K562 (cell line): Measurements from ENCODE around the gene CYP4V2. TPM values are rescaled to one million over a fixed set of nuclear protein-coding genes. Genes with fewer than 3 reads are reported as not detected.

Experiments used
- ATAC-seq: fragments of 200-7000 bp; cut with Tn5 transposase; 3 replicates; pipeline ENCODE4 v1.9.1; 2020; ENCODE audit warnings: moderate library complexity
- BruUV-seq: library from RNA; stranded (reverse); fragments of 400-500 nt; replicated peaks from 2 replicates; lab custom pipeline; 2021; lab: Mats Ljungman, UMichigan
- CTCF ChIA-PET: fragments of 300-600 bp; formaldehyde crosslinking; extraction: SDS; loops from one replicate; lab custom pipeline; 2021; ENCODE audit warnings: low intra/inter-chr PET ratio; lab: Yijun Ruan, JAX
- POLR2A ChIA-PET: fragments of 300-600, 350-650 bp; sonication (Branson Sonifier 250); formaldehyde crosslinking; extraction: SDS; loops from one replicate; lab custom pipeline; 2021; ENCODE audit warnings: antibody characterized with exemption, inconsistent platforms; lab: Yijun Ruan, JAX
- DNase-seq, 4 experiments: peaks; one replicate each; pipeline versions ENCODE4 v3.0.0 to v3.0.0-alpha.2; 2011 to 2018; ENCODE audit warnings: low spot score in 3 of 4, mixed read lengths in 3 of 4; ENCODE audit errors: extremely low read depth in 1 of 4
- FAIRE-seq: peaks from 2 replicates; lab custom pipeline; 2011; peaks lifted over from hg19 to GRCh38; lab: Jason Lieb, UNC
- H2AFZ ChIP-seq: 2 replicates; pipeline ENCODE4 v1.6.0; 2011; ENCODE audit warnings: low read depth, low read length, control low read depth, inconsistent platforms
- H3K27ac ChIP-seq: fragments of 200-600 bp; 3 replicates; pipeline ENCODE4 v1.8.0; 2011; ENCODE audit warnings: low read depth, mild to moderate bottlenecking, control low read depth, inconsistent platforms, low read length, moderate library complexity, mixed read lengths; ENCODE audit errors: extremely low read depth
- H3K27me3 ChIP-seq, 2 experiments: fragments of 300-600 bp in 1 of 2; 2 replicates in 1 of 2; 3 replicates in 1 of 2; pipeline versions ENCODE4 v1.6.0 to v1.8.0; 2011; ENCODE audit warnings: inconsistent platforms in 2 of 2, low read length in 2 of 2, mild to moderate bottlenecking in 1 of 2, mixed read lengths in 1 of 2, moderate library complexity in 1 of 2; ENCODE audit not compliant: control insufficient read depth in 2 of 2, insufficient read depth in 2 of 2
- H3K36me3 ChIP-seq: fragments of 300-600 bp; 3 replicates; pipeline ENCODE4 v1.8.0; 2011; ENCODE audit warnings: mild to moderate bottlenecking, low read length, inconsistent platforms; ENCODE audit not compliant: control insufficient read depth, insufficient read depth
- H3K4me1 ChIP-seq, 2 experiments: fragments of 200-600 bp in 1 of 2; replicated peaks in 1 of 2; 2 replicates in 1 of 2; 3 replicates in 1 of 2; pipeline versions ENCODE4 v1.5.1 to v1.8.0; 2011; ENCODE audit warnings: inconsistent platforms in 2 of 2, low read length in 2 of 2, mild to moderate bottlenecking in 1 of 2, mixed read lengths in 1 of 2, moderate library complexity in 1 of 2; ENCODE audit not compliant: control insufficient read depth in 2 of 2, insufficient read depth in 2 of 2
- H3K4me2 ChIP-seq: 2 replicates; pipeline ENCODE4 v1.6.1; 2011; ENCODE audit warnings: low read length, control low read depth, inconsistent platforms, mixed read lengths; ENCODE audit not compliant: insufficient read depth
- H3K4me3 ChIP-seq: fragments of 200-600 bp; sonication (generic), shearing (Covaris generic); 2 replicates; pipeline ENCODE4 v1.5.1; 2016; ENCODE audit warnings: control low read depth, inconsistent platforms
- H3K79me2 ChIP-seq: fragments of 200-600 bp; 3 replicates; pipeline ENCODE4 v1.8.0; 2011; ENCODE audit warnings: low read length, inconsistent platforms; ENCODE audit not compliant: control insufficient read depth, insufficient read depth
- H3K9ac ChIP-seq, 2 experiments: 2 replicates each; pipeline versions ENCODE4 v1.6.0 to v1.6.1; 2011; ENCODE audit warnings: low read depth in 2 of 2, low read length in 2 of 2, control low read depth in 1 of 2, inconsistent platforms in 1 of 2, mild to moderate bottlenecking in 1 of 2, mixed read lengths in 1 of 2; ENCODE audit not compliant: insufficient read depth in 1 of 2
- H3K9me1 ChIP-seq: one replicate; pipeline ENCODE4 v1.6.0; 2011; ENCODE audit warnings: inconsistent platforms, mild to moderate bottlenecking, low read length, moderate library complexity; ENCODE audit not compliant: control insufficient read depth, insufficient read depth
- H3K9me3 ChIP-seq: replicated peaks from 2 replicates; pipeline ENCODE4 v1.5.1; 2011; ENCODE audit warnings: low read depth, low read length, inconsistent platforms; ENCODE audit not compliant: control insufficient read depth, insufficient read depth
- H4K20me1 ChIP-seq: replicated peaks from 2 replicates; pipeline ENCODE4 v1.6.1; 2011; ENCODE audit warnings: low read length, inconsistent platforms, mixed read lengths; ENCODE audit not compliant: control insufficient read depth, insufficient read depth
- ARHGAP35 ChIP-seq: fragments of 450-650 bp; IDR thresholded peaks from 2 replicates; pipeline ENCODE4 v1.6.1; 2018; ENCODE audit not compliant: partially characterized antibody
- C11orf30 ChIP-seq: fragments of 450-650 bp; IDR thresholded peaks from 2 replicates; pipeline ENCODE4 v1.6.1; 2016; ENCODE audit warnings: low read depth, mild to moderate bottlenecking
- CBX2 ChIP-seq: fragments of 200-600 bp; sonication (generic); IDR thresholded peaks from one replicate; pipeline ENCODE4 v1.6.1; 2012; ENCODE audit warnings: mild to moderate bottlenecking, low read length, inconsistent platforms; ENCODE audit not compliant: insufficient read depth, poor library complexity, severe bottlenecking
- CBX3 ChIP-seq, 2 experiments: IDR thresholded peaks; 1 replicate in 1 of 2; 2 replicates in 1 of 2; pipeline ENCODE4 v1.6.1; 2012; ENCODE audit warnings: inconsistent platforms in 2 of 2, low read length in 2 of 2, borderline replicate concordance in 1 of 2, control low read depth in 1 of 2
- L3MBTL2 ChIP-seq: fragments of 450-650 bp; IDR thresholded peaks from 2 replicates; pipeline ENCODE4 v1.6.1; 2016; ENCODE audit warnings: mild to moderate bottlenecking, moderate library complexity
- MAFG ChIP-seq: fragments of 450-650 bp; conservative IDR thresholded peaks from 2 replicates; pipeline ENCODE4 v1.6.1; 2016; ENCODE audit warnings: missing genetic modification characterization, missing compliant biosample characterization
- POLR3A ChIP-seq: IDR thresholded peaks from 2 replicates; pipeline ENCODE4 v1.6.1; 2011; ENCODE audit warnings: borderline replicate concordance, mild to moderate bottlenecking, moderate library complexity; ENCODE audit not compliant: insufficient read length, insufficient read depth; ENCODE audit errors: extremely low read depth
- RAD21 ChIP-seq, 2 experiments: fragments of 250-450 bp in 1 of 2; fragments of 450-650 bp in 1 of 2; sonication (Bioruptor Pico) in 1 of 2; formaldehyde crosslinking in 1 of 2; IDR thresholded peaks in 1 of 2; conservative IDR thresholded peaks in 1 of 2; 2 replicates each; pipeline versions ENCODE4 v1.4.0 to v1.8.0; 2020 to 2022; ENCODE audit warnings: mild to moderate bottlenecking in 2 of 2, moderate library complexity in 1 of 2
- RBM39 ChIP-seq: fragments of 200-400 bp; formaldehyde crosslinking; optimal IDR thresholded peaks from 2 replicates; pipeline ENCODE3; 2018; ENCODE audit warnings: low read depth, low read length
- RUNX1 ChIP-seq: sonication (generic); IDR thresholded peaks from 2 replicates; pipeline ENCODE4 v1.6.1; 2016; ENCODE audit warnings: antibody characterized with exemption, low read depth
- SIRT6 ChIP-seq: IDR thresholded peaks from one replicate; pipeline ENCODE4 v1.6.1; 2012; ENCODE audit warnings: low read depth, mild to moderate bottlenecking, control low read depth, inconsistent platforms, low read length, moderate library complexity
- SMARCA5 ChIP-seq: fragments of 450-650 bp; IDR thresholded peaks from 2 replicates; pipeline ENCODE4 v1.6.1; 2016
- ZEB2 ChIP-seq: fragments of 450-650 bp; IDR thresholded peaks from 2 replicates; pipeline ENCODE4 v1.6.1; 2016
- ZKSCAN3 ChIP-seq: fragments of 250-450 bp; sonication (Bioruptor Pico); IDR thresholded peaks from 2 replicates; pipeline ENCODE4 v1.4.0; 2020
- ZNF24 ChIP-seq: fragments of 450-650 bp; IDR thresholded peaks from 2 replicates; pipeline ENCODE4 v1.6.1; 2016
- WGBS: fragments of 100-300 bp; shearing (Covaris generic); methylation state at CpG from one replicate; pipeline ENCODE4 v1.1.6; 2016; ENCODE audit warnings: low coverage, mixed read lengths; ENCODE audit not compliant: insufficient coverage; ENCODE audit errors: missing lambda C conversion rate; 5-methylcytosine and 5-hydroxymethylcytosine counted together
- in situ Hi-C: fragments of 300-500 bp; cut with MboI; formaldehyde crosslinking; loops from 4 replicates; pipeline ENCODE4 v1.15.0; 2018; ENCODE audit warnings: inconsistent platforms, mixed read lengths
- intact Hi-C: fragments of 100-400 bp; cut with micrococcal nuclease; formaldehyde crosslinking; loops from 2 replicates; pipeline ENCODE4 v1.14.2; 2022
- polyA plus RNA-seq, 8 experiments: library from polyadenylated mRNA; depleted of rRNA in 4 of 8; stranded (reverse) in 5 of 8; unstranded in 3 of 8; fragments of >200 nt; fragmentation: Nextera tagmentation in 2 of 8; fragmentation: Illumina TruSeq in 1 of 8; extraction: Ambion mirVana in 2 of 8; extraction: Trizol in 1 of 8; gene quantifications; 2 replicates each; pipeline versions ENCODE4 v1.2.1 to v1.2.3, GENCODE V29; 2011 to 2014; ENCODE audit warnings: inconsistent platforms in 1 of 8, missing spikeins in 1 of 8
- total RNA-seq, 7 experiments: library from RNA; depleted of rRNA in 6 of 7; stranded (reverse); fragments of >200 nt in 6 of 7; fragmentation: Illumina TruSeq in 2 of 7; extraction: Trizol in 2 of 7; gene quantifications; 2 replicates each; pipeline versions ENCODE4 v1.2.1 to v1.2.3, GENCODE V29; 2011 to 2021; ENCODE audit warnings: low replicate concordance in 1 of 7
- TF ChIP-seq, protein P1 (sequence below): fragments of 250-450 bp; sonication (Bioruptor Pico); IDR thresholded peaks from 2 replicates; pipeline ENCODE4 v1.5.0; 2020; ENCODE audit warnings: mild to moderate bottlenecking

CYP4V2 gene
- total and polyA plus RNA-seq, 9 of the 15 experiments (the other 6 are each of a cell fraction or from before 2014, with no cell fraction given) = 1.1 to 8.3 (median 3.9) TPM

- Histone ChIP-seq H3K36me3 (no peaks in the 10 kb centered on the region), H3K4me2 (no peak overlapping the region), H3K9me3 (no peaks in the 10 kb centered on the region)
- TF ChIP-seq POLR3A (no peak), C11orf30 (0 out of 2 replicates have a peak, but pooled peaks have one; percentile 8), MAFG (tag) (0 out of 2 replicates have a peak, but pooled peaks have one; percentile 20), ZKSCAN3 (CRISPR knock-in tag) (no peak)
- TF ChIP-seq, all 486 proteins: peak for 2
- Histone ChIP-seq H3K4me3 (no peak overlapping the region), H3K4me1 (peaks cover 0 to 2% of the 10 kb centered on the region in 2 experiments; a peak in 2 of 5 replicates), H3K9me1 (no peaks in the 10 kb centered on the region), H3K79me2 (no peaks in the 10 kb centered on the region), H2AFZ (no peak overlapping the region), H3K9ac (no peak overlapping the region), H3K27ac (no peak overlapping the region), H3K27me3 (peaks cover 49 to 83% of the 10 kb centered on the region in 2 experiments), H4K20me1 (no peaks in the 10 kb centered on the region)
- ATAC-seq = no peak
- CTCF ChIA-PET = no interaction called here
- in situ Hi-C loops (no loop called here), intact Hi-C loops (no loop called here)
- peak in 1 of 4 experiments; percentile 3 for DNase-seq
- WGBS = 1% methylated on average over 15 of the region's 15 CpGs
- BruUV-seq = no TSS peak
- POLR2A ChIA-PET = no interaction called here
- FAIRE-seq = no peak
Measured at GRCh38 chr4:186166852-186167512, 24.4 kb upstream of the CYP4V2 start.

GRCh38 chr4:186167605-186168004 lies 23.8 kb upstream of the CYP4V2 start:
- H2AFZ ChIP-seq = no peak overlapping the region
- H3K9me3 ChIP-seq = no peaks in the 10 kb centered on the region
- H3K9me1 ChIP-seq = no peaks in the 10 kb centered on the region
- intact Hi-C loops = no loop called here
- FAIRE-seq = no peak
- in situ Hi-C loops = no loop called here
- no peak overlapping the region for H3K9ac ChIP-seq
- WGBS = 2% methylated on average over 5 of the region's 5 CpGs
- DNase-seq = peak in 1 of 4 experiments; percentile 2
- H3K4me3 ChIP-seq = no peak overlapping the region
- POLR2A ChIA-PET = no interaction called here
- BruUV-seq = no TSS peak
- CTCF ChIA-PET = interaction anchor here (0.6 kb wide), 1 partner anchor 67 kb away, joined by 3 read pairs; no protein-coding TSS in a partner anchor
- H3K79me2 ChIP-seq = no peaks in the 10 kb centered on the region
- peaks cover 46 to 80% of the 10 kb centered on the region in 2 experiments for H3K27me3 ChIP-seq
- H4K20me1 ChIP-seq = no peaks in the 10 kb centered on the region
- ATAC-seq = no peak
- H3K4me1 ChIP-seq = peaks cover 0 to 2% of the 10 kb centered on the region in 2 experiments; a peak in 2 of 5 replicates
- H3K36me3 ChIP-seq = no peaks in the 10 kb centered on the region
- no peak overlapping the region for H3K27ac ChIP-seq
- no peak overlapping the region for H3K4me2 ChIP-seq
- TF ChIP-seq RUNX1 (no peak), L3MBTL2 (no peak), CBX2 (no peak), ARHGAP35 (no peak), RBM39 (no peak), ZNF24 (no peak), RAD21 (CRISPR knock-in tag; conservative IDR thresholded peaks at IDR 0.05 in 1 of 2, IDR thresholded peaks at IDR 0.05 in 1 of 2) (no peak), SMARCA5 (no peak), CBX3 (IDR thresholded peaks at IDR 0.05; ENCODE audit: borderline replicate concordance in 1 of 2, low read length in 2 of 2) (no peak), ZEB2 (no peak), SIRT6 (no peak)
- TF ChIP-seq, protein P1, sequence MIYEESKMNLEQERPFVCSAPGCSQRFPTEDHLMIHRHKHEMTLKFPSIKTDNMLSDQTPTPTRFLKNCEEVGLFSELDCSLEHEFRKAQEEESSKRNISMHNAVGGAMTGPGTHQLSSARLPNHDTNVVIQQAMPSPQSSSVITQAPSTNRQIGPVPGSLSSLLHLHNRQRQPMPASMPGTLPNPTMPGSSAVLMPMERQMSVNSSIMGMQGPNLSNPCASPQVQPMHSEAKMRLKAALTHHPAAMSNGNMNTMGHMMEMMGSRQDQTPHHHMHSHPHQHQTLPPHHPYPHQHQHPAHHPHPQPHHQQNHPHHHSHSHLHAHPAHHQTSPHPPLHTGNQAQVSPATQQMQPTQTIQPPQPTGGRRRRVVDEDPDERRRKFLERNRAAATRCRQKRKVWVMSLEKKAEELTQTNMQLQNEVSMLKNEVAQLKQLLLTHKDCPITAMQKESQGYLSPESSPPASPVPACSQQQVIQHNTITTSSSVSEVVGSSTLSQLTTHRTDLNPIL (CRISPR knock-in tag) = no peak
